GM18520 (cell line): ENCODE data around the gene BMP8A.
"Not testable (repeated sequence)": the region's sequence is repeated elsewhere in the genome, so short reads cannot be mapped to it uniquely, and the experiment has no call there.

Experiments
- ATAC-seq: cut with Tn5 transposase; IDR thresholded peaks from one replicate; pipeline ENCODE4 v1.9.1; 2021; ENCODE audit not compliant: unreplicated experiment

Gene BMP8A

DNA sequence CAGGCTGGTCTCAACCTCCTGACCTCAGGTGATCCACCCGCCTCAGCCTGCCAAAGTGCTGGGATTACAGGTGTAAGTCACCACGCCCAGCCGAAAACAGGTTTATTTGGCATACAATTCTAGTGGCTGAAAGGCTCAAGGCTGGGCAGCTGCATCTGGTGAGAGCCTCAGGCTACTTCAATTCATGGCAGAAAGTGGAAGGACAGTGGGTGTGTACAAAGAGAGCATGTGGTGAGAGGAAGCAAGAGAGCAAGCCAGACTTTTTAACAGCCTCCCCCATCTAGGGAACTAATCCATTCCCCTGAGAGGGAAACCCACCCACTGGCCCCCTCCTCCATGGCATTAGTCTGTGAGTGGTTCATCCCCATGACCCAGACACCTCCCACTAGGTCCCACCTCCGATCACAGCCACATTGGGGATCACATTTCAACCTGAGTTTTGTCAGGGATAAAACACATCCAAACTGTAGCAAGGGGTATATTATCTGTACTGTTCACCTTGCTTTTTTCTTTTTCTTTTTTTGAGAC lies 9.5 kb downstream of the BMP8A start:
- no peak for ATAC-seq

GRCh38 chr1:39501666-39502065 lies 10.2 kb downstream of the BMP8A start:
- no peak for ATAC-seq

DNA sequence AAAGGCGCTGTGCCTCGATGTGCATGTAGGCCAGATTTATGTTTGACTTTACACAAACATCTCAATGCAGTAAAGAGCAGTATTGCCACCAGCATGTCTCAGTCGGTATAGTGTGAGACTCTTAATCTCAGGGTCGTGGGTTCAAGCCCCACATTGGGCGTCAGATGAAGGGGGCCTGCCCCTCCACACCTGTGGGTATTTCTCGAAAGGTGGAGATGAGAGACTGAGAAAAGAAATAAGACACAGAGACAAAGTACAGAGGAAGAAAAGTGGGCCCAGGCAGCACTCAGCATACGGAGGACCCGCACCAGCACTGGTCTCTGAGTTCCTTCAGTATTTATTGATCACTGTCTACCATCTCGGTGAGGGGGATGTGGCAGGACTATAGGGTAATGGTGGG lies 13.0 kb downstream of the BMP8A start:
- ATAC-seq = not testable (repeated sequence)

DNA sequence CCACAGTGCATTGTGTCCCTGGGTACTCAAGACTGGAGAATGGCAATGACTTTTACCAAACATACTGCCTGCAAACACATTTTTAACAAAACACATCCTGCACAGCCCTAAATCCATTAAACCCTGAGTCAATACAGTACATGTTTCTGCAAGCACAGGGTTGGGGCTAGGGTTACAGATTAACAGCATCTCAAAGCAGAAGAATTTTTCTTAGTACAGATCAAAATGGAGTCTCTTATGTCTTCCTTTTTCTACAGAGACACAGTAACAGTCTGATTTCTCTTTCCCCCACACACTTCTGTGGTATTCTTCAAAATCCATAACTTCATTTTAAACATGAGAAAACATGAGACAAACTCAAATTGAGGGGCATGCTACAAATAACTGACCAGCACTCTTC lies 13.9 kb downstream of the BMP8A start:
- no peak for ATAC-seq

DNA sequence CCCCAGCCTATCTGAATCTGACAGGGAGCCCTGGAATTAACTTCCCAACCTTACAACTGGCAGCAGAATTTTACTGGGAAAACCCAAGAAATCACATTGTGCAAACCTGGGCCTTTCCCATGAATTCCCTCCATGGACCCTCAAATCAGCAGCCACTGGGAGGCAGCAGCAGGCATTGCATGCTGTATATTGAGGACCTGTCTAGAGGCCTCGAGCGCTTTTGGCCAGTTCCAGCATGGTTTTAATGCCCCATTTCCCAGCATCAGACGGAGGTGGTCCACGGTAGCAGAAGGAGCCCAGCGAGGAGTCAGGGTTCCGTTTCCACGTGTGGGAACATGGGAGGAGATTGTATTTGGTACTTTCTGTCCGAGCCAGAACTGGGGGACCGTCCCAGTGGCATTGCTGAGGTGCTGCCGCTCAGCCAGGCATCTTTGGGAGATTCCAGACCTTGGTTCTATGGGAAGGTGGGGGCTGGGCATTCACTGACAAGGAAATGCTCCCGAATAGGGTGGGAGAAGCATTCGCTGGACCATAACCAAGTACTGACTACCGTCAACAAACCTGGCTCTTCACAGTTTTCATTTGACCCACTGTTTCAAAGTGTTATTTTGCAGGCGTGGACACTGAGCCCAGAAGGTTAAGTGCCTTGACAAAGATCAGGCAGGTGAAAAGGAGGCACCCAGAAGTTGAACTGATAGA lies 15.9 kb downstream of the BMP8A start:
- ATAC-seq = no peak

- ATAC-seq = no peak
Observed at GRCh38 chr1:39508266-39508665, 16.8 kb downstream of the BMP8A start.

DNA sequence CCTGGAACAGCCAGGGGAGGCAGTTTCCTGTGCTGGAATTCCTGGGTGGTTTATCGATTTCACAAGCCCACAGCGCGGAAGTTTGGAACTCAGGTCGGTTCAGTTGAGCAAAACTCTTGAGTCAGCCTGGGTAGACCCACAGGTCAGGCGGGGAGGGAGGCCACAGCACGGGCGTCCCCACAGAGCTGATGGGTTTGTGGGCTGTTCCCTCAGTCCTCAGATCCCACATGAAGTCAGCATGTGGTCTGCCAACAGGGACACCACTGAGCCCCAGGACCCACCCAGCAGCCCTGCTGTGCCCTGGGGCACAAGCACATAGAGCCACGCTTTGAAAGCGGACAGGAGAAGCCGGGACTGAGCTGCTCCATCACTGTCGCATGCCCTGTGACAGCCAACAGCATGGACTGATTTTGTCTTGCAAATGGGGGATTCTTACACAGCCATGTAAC lies 17.4 kb downstream of the BMP8A start:
- ATAC-seq = no peak

DNA sequence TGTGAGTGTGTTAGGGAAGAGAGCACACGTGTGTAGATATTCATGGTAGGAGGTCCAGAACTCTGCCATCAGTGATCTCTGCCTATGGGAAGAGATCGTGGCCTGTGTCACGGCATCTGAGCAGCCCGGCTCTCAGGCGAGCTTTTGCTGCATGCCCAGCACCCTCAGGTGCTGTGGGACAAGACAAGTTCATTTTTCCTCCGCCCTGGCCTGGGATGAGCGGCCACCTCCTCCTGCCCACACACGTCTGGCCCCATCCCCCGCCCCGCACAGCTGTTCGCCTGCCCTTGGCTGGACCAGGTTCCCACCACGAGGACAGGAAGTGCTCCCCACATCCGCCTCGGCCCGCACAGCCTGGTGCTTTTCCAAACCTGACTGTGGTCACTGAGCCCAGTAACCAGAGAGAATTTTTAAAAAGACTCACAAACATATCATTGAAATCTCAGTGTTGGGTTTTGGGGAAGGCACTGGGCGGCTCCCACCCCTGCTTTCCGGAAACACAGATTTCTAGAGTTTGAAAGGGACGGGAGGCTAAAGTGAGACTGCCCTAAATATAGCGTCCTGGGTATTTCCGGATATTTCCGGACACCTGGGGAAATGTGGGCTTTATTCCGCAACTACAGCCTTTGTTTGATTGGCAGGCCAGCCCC lies 18.0 kb downstream of the BMP8A start:
- no peak for ATAC-seq

DNA sequence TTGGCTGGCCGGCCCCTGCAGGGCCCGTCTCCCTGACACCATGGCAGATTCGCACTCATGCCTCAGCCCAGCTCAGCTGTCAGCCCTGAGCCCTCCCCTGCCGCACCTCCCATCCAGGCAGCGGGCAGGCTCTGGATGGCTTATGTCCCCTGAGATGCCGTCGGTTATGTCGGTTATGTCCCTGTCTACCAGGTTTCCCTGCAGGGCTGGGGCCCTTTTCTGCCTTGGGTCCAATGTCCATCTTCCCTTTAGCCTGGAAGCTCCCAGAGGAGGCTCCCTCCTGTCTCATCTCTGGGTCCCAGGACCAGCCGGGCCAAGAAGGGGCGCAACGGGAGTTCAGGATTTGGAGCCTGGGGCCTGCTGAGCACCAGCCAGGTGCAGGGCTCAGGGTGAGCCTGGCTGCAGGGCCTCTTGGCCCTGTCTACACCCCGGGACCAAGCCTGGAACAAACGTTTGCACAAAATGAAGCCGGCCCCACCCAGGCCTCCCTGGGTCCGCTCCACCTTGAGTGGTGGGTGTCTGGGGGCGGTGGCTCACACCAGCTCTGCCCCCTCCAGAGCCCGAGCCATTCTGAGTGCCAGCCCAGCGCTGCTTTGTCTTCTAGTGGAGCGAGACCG lies 19.2 kb downstream of the BMP8A start:
- not testable (repeated sequence) for ATAC-seq

DNA sequence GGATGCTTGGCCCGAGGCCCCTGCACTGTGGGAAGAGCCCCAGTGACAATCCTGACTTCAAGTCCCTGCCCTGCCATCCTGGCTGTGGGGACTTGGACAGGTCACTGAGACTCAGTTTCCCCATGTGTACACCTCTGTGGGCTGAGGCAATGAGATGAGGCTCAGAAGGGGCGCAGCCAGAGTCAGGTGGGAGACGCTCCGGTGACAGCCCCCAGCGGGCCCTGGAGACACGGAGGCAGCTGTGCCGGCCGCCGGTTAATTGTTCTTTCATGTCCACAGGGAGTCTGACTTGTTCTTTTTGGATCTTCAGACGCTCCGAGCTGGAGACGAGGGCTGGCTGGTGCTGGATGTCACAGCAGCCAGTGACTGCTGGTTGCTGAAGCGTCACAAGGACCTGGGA lies 20.0 kb downstream of the BMP8A start:
- ATAC-seq = not testable (repeated sequence)

DNA sequence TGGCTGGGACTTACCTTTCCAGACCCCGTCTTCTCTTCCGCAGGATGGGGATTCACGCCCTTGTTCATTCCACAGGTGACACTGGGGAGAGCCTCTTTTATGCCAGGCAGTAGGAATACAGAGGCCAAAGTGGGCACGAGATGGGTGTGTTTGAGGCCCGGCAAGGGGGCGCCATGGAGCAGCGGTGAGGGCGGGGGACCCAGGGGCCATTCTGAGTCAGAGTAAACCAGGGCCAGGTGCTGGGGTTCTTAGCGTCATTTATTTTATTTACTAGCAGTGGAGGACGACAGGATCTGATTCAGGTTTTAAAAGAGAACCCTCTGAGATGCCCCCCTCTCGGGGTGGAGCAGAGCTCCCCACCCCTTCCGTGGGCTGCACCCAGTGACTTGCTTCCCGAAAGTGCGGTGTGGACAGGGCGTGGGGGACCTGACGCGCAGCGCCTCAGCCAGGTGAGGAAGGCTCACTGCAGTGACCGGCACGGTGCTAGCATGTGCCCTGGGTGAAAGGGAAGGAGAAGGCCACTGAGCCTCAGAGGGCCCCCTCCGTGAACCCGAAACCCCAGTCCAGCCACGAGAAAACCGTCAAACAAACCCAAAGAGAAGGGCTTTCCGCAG lies 20.9 kb downstream of the BMP8A start:
- not testable (repeated sequence) for ATAC-seq

- ATAC-seq = not testable (repeated sequence)
Observed at GRCh38 chr1:39514710-39515124, 23.3 kb downstream of the BMP8A start.

- ATAC-seq = not testable (repeated sequence)
Observed at GRCh38 chr1:39515131-39516086, 24.0 kb downstream of the BMP8A start.

DNA sequence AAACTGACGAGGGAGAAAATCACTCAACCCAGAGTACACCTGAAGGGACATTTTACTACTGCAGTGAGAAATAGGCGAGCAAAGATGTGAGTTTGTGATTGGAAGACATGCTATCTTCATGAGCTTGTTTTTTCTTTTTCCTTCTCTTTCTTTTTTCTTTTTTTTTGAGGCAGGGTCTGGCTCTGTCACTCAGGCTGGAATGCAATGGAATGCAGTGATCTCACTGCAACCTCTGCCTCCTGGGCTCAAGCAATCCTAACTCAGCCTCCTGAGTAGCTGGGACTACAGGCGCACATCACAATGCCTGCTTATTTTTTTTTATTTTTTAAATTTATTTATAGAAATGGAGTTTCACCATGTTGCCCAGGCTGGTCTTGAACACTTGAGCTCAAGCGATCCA lies 25.4 kb downstream of the BMP8A start:
- ATAC-seq = not testable (repeated sequence)

GRCh38 chr1:39517936-39518335 lies 26.5 kb downstream of the BMP8A start:
- ATAC-seq = not testable (repeated sequence)

DNA sequence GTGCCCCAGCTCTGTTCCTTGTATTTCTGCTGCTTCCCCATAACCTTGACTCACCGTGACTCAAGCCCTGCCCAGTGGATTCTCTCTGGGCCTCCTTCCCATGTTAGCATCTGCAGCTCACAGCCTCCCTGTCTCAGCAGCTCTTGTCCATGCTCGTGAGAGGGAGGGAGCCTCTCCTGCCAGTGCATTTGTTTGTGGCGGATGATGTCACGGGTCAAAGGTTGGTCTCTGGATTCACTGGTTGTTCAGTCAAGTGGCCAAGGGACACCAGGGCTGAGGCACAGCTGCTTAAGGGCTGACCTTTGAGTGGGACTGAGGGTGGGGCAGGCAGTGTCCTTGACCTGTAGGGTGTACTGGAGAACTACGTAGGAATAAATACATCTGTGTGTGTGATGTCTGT lies 27.9 kb downstream of the BMP8A start:
- not testable (repeated sequence) for ATAC-seq

- ATAC-seq = not testable (repeated sequence)
Observed at GRCh38 chr1:39522221-39522620, 30.8 kb downstream of the BMP8A start.

DNA sequence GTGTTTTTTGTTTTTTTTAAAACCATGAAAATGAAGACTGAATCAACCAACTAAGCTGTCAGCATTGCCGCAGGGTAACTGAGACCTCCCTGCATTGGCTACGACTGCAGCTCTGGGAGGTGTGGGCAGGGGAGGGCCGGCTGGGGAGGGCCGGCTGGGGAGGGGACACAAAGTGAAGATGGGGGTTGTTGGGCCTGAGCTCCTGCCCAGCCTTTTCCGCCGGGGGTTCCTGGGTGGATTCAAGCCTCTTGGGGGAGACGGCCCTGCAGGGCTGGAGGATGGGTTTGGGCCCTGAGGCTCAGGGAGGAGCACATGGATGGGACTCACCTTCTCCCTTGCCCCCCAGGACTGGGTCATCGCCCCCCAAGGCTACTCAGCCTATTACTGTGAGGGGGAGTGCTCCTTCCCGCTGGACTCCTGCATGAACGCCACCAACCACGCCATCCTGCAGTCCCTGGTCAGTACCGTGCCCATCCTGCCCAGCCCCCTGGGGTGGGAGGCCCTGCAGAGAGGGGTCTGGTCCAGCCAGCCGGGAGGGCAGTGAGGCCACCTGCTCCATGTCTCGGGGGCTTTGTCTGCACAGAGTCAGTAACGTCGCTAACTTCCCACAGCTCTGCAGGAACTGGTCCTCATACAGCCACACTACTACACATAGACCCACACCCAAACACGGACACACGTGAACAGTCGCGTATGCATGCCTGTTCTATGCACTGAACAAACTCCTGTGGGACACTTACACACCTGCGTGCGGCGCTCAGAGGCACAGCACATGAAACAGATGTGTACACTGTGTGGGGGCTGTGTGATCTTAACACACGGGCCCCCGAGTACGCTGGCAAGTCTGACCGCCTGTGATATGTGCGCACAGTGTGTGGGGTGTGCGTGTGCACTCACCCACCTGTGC lies 31.5 kb downstream of the BMP8A start:
- ATAC-seq = no peak

DNA sequence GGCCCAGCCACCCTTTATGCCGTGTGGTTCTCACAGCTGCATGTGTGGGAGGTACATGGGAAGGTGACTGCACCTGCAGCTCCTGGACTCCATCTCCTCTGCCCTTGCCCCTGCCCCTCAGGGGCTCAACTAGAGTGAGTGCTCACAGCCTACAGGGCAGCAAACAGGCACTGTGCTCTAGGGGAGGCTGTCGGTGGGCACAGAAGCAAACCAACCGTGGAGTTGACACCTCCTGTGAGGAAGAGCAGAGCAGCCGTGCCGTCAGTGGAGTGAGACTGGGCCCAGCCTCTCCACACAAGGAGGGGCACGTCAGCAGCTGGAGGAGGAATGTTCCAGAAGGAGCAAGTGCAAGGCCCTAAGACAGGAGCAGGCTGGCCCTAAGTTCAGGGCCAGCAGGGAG lies 32.7 kb downstream of the BMP8A start:
- no peak for ATAC-seq
